GM18526 (cell line): ENCODE data around the gene PFKFB3.

ENCODE experiments used
- POLR2A ChIP-seq: IDR thresholded peaks from 3 replicates; pipeline ENCODE4 v1.6.1; 2011; ENCODE audit not compliant: insufficient read length; ENCODE audit errors: extremely low read depth

The PFKFB3 gene

GRCh38 chr10:6269953-6270867 lies 67.5 kb downstream of the PFKFB3 start:
- no peak for TF ChIP-seq POLR2A

GRCh38 chr10:6270951-6271350 lies 68.2 kb downstream of the PFKFB3 start:
- TF ChIP-seq POLR2A, result no peak

- TF ChIP-seq POLR2A, result no peak
These were observed 68.9 kb downstream of the PFKFB3 start for GRCh38 chr10:6271663-6272062.

GRCh38 chr10:6272126-6272525 lies 69.4 kb downstream of the PFKFB3 start:
- TF ChIP-seq POLR2A, result no peak

GRCh38 chr10:6273351-6273750 lies 70.6 kb downstream of the PFKFB3 start:
- no peak for TF ChIP-seq POLR2A

GRCh38 chr10:6274040-6274439 lies 71.3 kb downstream of the PFKFB3 start:
- TF ChIP-seq POLR2A, result no peak

- TF ChIP-seq POLR2A, result no peak
These were observed 71.8 kb downstream of the PFKFB3 start for GRCh38 chr10:6274484-6274883.

GRCh38 chr10:6275022-6275997 lies 72.6 kb downstream of the PFKFB3 start:
- TF ChIP-seq POLR2A, result no peak

GRCh38 chr10:6276356-6276755 lies 73.6 kb downstream of the PFKFB3 start:
- TF ChIP-seq POLR2A, result no peak

GRCh38 chr10:6278519-6279120 lies 75.9 kb downstream of the PFKFB3 start:
- TF ChIP-seq POLR2A, result no peak

- TF ChIP-seq POLR2A, result no peak
These were observed 77.0 kb downstream of the PFKFB3 start for GRCh38 chr10:6279540-6280267.

- no peak for TF ChIP-seq POLR2A
These were observed 77.6 kb downstream of the PFKFB3 start for GRCh38 chr10:6280291-6280690.

GRCh38 chr10:6282454-6282958 lies 79.8 kb downstream of the PFKFB3 start:
- TF ChIP-seq POLR2A, result no peak

GRCh38 chr10:6283655-6284054 lies 80.9 kb downstream of the PFKFB3 start:
- TF ChIP-seq POLR2A, result no peak

GRCh38 chr10:6292741-6293151 lies 90.0 kb downstream of the PFKFB3 start:
- TF ChIP-seq POLR2A, result no peak

- TF ChIP-seq POLR2A, result no peak
These were observed 94.1 kb downstream of the PFKFB3 start for GRCh38 chr10:6296828-6297251.
